ENCODE data around the gene PRKG1. TPM values are rescaled to one million over a fixed set of nuclear protein-coding genes. Genes with fewer than 3 reads are reported as not detected.

PRKG1 gene
- total RNA-seq, 4 donors from 2014 or later, result 0.63 to 4.3 (median 2.1) TPM

DNA sequence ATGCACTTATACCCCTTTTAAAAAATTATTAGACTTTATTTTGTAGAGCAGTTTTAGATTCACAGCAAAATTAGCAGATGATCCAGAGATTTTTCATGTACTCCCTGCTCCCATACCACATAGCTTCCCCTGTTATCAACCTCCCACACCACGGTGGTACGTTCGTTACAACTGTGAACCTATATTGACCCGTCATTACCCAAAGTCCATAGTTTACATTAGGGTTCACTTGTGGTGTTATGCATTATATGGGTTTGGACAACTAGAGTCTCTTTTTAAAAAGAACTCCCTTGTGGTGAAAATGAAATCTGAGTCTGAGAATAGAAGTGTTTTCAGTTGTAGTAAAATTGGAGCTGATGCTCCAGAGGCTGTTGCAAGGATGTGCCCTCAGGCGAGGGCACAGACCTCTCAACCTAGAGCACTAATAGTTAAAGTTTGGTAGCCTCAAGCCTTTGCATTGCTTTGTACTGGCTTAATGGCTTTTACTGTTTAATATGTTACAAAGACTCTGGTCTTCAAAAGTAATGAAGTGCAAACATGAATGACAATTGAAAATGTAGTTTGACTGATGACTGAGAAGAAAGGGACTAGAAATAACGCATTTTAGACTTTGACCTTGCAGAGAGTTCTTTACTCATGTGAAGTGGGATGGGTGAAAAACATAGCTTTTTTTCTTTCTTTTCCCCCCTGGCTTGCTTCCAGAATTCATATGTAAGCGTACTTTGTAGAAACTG, 655.7 kb downstream of the PRKG1 start:
- no peak for DNase-seq (ENCODE audit: low spot score in 2 of 2)
- WGBS, 2 donors, result 81 to 86% methylated on average over 7 of the region's 7 CpGs
- TF ChIP-seq CTCF (IDR thresholded peaks at IDR 0.05) (no peak), POLR2A (IDR thresholded peaks at IDR 0.05) (no peak)
- intact Hi-C loops (cut with DNase I; ENCODE audit: low total_unique reads), result no loop called here
- H3K4me3 ChIP-seq (ENCODE audit: low read depth, poor library complexity, severe bottlenecking), result no peak overlapping the region

- no peak for DNase-seq (ENCODE audit: low spot score in 2 of 2)
- H3K4me3 ChIP-seq (ENCODE audit: low read depth, poor library complexity, severe bottlenecking), result no peak overlapping the region
- TF ChIP-seq CTCF (IDR thresholded peaks at IDR 0.05), result no peak
- TF ChIP-seq POLR2A (IDR thresholded peaks at IDR 0.05), result no peak
- 78 to 85% methylated on average over 1 of the region's 1 CpG for WGBS, 2 donors
- intact Hi-C loops (cut with DNase I; ENCODE audit: low total_unique reads), result no loop called here
Observed at GRCh38 chr10:51733057-51733456, 658.8 kb downstream of the PRKG1 start.

- WGBS, 2 donors, result 51 to 61% methylated on average over 6 of the region's 6 CpGs
Observed at GRCh38 chr10:51743146-51743545, 668.9 kb downstream of the PRKG1 start.

GRCh38 chr10:51744235-51745000, 670.1 kb downstream of the PRKG1 start:
- H3K4me3 ChIP-seq (ENCODE audit: low read depth, poor library complexity, severe bottlenecking), result no peak overlapping the region
- intact Hi-C loops (cut with DNase I; ENCODE audit: low total_unique reads), result no loop called here
- 88 to 93% methylated on average over 6 of the region's 6 CpGs for WGBS, 2 donors
- no peak for TF ChIP-seq POLR2A (IDR thresholded peaks at IDR 0.05)
- no peak for TF ChIP-seq CTCF (IDR thresholded peaks at IDR 0.05)
- DNase-seq (ENCODE audit: low spot score in 2 of 2), result no peak

More at GRCh38 chr10:51743146-51743545, 668.9 kb downstream of the PRKG1 start:
- H3K4me3 ChIP-seq (ENCODE audit: low read depth, poor library complexity, severe bottlenecking), result no peak overlapping the region
- intact Hi-C loops (cut with DNase I; ENCODE audit: low total_unique reads), result no loop called here
- no peak for DNase-seq (ENCODE audit: low spot score in 2 of 2)
- TF ChIP-seq POLR2A (IDR thresholded peaks at IDR 0.05), result no peak
- TF ChIP-seq CTCF (IDR thresholded peaks at IDR 0.05), result no peak

DNA sequence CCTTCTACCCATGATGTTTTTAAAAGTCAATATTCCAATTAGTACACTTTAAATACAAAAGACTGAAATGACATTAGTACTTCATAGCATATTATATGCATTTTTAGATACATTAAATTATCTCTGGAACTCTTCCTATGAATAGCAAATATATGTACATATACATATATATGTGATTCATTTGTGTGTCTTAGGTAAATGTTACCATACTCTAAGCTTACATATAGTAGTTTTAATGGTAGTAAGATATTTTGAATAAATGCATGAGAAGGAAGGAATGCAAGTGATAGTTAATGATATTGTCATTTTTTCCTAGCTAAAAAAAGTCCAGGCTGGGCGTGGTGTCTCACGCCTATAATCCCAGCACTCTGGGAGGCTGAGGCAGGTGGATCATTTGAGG, 671.1 kb downstream of the PRKG1 start:
- WGBS, 2 donors, result 93 to 94% methylated on average over 2 of the region's 2 CpGs

More for the DNA sequence above, 671.1 kb downstream of the PRKG1 start:
- DNase-seq (ENCODE audit: low spot score in 2 of 2), result no peak
- TF ChIP-seq POLR2A (IDR thresholded peaks at IDR 0.05) (no peak), CTCF (IDR thresholded peaks at IDR 0.05) (no peak)
- intact Hi-C loops (cut with DNase I; ENCODE audit: low total_unique reads), result no loop called here
- no peak overlapping the region for H3K4me3 ChIP-seq (ENCODE audit: low read depth, poor library complexity, severe bottlenecking)
